Fibroblast of skin of scalp (primary cell): ENCODE data around the gene SSBP2.

Experiments used
- DNase-seq: peaks from one replicate; pipeline ENCODE4 v3.0.0-alpha.2; 2013

Gene SSBP2

DNA sequence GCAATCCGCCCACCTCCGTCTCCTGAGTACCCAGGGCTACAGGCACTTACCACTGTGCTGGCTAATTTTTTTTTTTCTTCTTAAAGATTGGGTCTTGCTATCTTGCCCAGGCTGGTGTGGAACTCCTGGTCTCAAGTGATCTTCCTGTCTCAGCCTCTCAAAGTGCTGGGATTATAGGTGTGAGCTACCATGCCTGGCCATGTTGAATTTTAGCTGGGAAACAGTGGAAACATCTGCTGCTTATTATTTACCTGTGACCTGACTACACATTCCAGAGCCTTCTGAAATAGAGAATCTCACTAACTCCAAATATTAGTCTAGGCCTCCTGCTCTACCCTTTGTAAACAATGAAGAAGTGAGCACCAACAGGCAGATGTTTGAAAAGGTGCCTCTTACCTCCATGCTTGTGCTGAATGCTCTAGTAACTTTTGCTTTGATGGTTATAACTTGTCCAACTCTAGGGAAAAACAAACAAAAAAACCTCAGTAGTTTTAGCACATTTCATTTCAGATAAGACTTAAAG is 379.5 kb downstream of the SSBP2 start:
- DNase-seq, result no peak

DNA sequence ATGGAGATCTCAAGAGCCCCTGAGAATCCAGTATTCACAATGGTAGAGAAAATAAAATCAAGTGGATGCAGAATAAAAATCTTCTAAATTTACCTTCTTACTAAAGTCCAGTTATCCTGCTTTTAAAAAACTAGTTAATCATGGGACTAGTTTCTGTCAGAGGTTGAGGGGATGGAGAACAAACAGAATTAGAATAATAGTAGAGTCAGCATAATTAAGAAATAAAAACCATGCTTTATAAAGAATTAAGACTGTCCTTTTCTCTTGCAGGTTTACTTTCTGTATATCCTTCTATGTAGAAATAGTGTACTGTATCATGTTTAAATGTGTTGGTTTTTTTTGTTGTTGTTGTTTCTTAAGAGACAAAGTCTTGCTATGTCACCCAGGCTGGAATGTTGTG is 380.0 kb downstream of the SSBP2 start:
- DNase-seq, result no peak

DNA sequence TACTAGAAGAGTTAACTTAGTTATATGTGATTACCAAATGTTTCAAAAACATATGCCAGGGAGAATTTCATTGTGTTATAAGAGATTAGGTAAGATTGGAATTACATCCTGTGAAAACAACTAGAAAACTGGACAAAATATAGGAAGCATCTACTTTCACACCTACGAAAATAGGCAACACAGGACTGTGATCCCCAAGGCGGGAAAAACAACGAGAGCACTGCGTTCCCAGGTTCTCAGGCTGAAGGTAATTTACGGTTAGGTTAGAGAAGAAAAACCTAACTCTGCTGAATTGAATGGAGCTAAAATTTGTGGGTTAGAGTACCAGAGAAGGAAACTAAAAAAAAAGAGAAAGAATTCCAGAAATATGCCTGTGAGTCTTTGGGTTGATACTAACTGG is 385.4 kb downstream of the SSBP2 start:
- no peak for DNase-seq

DNA sequence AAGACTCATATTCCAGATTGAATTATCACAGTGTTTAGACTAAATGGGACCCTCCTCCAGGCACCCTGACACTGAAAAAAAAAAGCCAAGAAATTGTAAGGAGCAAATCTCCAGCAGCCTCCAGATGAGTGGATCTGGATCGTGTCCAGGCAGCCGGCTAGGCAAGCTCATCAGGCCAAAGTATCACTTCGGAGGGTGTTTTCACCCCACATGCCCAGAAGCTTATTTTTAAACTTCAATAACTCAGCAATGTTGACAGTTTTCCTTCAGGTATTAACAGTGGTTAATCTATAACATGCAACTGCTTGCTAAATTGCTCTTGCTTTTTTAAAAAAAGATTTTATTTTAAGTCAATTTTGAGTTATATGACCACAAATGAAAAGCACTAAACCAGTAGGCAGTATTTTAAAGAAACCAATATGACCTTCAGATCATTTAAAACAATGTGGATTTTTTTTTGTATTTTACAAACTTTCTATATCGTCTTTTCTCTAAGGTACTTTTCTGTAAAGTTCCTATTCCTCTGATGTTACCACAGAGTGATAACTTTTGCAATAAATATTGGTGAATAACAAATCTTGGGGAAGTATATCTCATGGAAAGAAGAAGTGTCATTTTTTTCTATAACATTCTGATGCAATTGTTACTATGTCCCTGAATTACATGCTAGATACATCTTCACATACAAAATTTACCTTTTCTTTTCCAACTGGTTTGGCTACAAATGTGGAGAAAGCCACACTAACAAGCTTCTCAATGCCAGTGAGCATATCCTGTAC is 387.6 kb downstream of the SSBP2 start:
- DNase-seq, result no peak
